ENCODE measurements around the gene COLEC11. TPM values are rescaled to one million over a fixed set of nuclear protein-coding genes. Genes with fewer than 3 reads are reported as not detected.

The COLEC11 gene
- total and polyA plus RNA-seq, 2 experiments from 2014 or later = 1.3 to 1.5 TPM

DNA sequence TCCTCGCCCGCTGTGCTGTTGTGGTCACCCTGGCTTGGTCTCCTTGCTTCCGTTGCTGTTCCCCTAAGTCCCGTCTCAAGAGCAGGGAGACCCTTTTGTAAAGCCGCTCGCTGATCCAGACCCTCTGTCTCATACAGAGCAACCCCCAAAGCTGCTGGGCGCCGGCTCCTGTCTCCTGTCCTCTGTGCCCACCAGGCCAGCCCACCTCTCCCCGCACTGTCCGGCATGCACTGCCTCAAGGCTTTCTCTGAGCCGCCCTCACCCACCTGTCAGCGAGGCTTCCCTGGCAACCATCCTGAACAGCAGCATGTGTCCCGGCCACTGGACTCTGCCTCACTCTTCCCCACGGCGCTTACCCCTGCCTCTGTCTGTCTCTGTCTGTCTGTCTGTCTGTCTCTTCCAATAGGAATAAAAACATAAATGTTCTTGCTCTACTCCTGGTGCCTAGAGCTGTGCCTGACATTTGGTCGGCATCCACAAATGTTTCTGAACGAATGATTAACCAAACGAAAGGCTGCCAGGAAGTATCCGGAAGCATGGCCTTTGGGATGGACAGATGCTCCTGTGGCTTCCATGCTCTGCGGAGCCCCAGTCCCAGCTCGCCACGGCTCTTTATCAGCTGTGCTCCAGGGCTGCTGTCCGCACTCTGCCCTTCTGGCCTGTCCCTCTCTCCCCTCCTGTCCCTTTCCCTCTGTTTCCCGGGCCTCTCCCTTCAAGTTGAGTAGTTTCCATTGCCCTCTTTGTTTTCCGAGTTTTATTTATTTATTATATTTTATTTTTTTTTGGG lies 7.8 kb downstream of the COLEC11 start:
- H3F3A ChIP-seq (replicated peaks; ENCODE audit: low read depth) = no peaks in the 10 kb centered on the region
- H3K36me3 ChIP-seq (ENCODE audit: insufficient read depth) = no peaks in the 10 kb centered on the region
- H2AFZ ChIP-seq = no peak overlapping the region
- Mint-ChIP-seq H3K27ac (no peak overlapping the region), H3K4me3 (no peak overlapping the region), H3K36me3 (ENCODE audit: low read depth) (no peaks in the 10 kb centered on the region), H3K9me3 (peaks cover 4% of the 10 kb centered on the region; the same call in 1 of the 3 replicates), H3K4me1 (peaks cover 2% of the 10 kb centered on the region; the same call in 2 of the 3 replicates), H3K27me3 (ENCODE audit: insufficient read depth, low read depth, poor library complexity) (peaks cover 13% of the 10 kb centered on the region)
- H4K20me1 ChIP-seq (replicated peaks; ENCODE audit: insufficient read depth) = no peaks in the 10 kb centered on the region
- no peaks in the 10 kb centered on the region for H3K27me3 ChIP-seq (ENCODE audit: insufficient read depth)
- no peak overlapping the region for H3K4me2 ChIP-seq
- TF ChIP-seq ZNF114 (CRISPR knock-in tag; IDR thresholded peaks at IDR 0.05) (no peak), EZH2phosphoT487 (IDR thresholded peaks at IDR 0.05; ENCODE audit: unreplicated experiment) (no peak), EZH2 (IDR thresholded peaks at IDR 0.05; ENCODE audit: low read depth, unreplicated experiment) (no peak), NANOG (IDR thresholded peaks at IDR 0.05; ENCODE audit: borderline replicate concordance) (no peak), ZNF462 (CRISPR knock-in tag; IDR thresholded peaks at IDR 0.05) (no peak), POLR2AphosphoS5 (IDR thresholded peaks at IDR 0.05; ENCODE audit: low read depth) (no peak), ETS1 (IDR thresholded peaks at IDR 0.05) (no peak), CREB1 (CRISPR knock-in tag; IDR thresholded peaks at IDR 0.05; ENCODE audit: low read depth) (no peak), ZNF331 (CRISPR knock-in tag; IDR thresholded peaks at IDR 0.05; ENCODE audit: low read depth) (no peak), JUNB (IDR thresholded peaks at IDR 0.05; ENCODE audit: unreplicated experiment) (no peak), STAT1 (IDR thresholded peaks at IDR 0.05; ENCODE audit: unreplicated experiment) (no peak)
- TF ChIP-seq, protein P1, sequence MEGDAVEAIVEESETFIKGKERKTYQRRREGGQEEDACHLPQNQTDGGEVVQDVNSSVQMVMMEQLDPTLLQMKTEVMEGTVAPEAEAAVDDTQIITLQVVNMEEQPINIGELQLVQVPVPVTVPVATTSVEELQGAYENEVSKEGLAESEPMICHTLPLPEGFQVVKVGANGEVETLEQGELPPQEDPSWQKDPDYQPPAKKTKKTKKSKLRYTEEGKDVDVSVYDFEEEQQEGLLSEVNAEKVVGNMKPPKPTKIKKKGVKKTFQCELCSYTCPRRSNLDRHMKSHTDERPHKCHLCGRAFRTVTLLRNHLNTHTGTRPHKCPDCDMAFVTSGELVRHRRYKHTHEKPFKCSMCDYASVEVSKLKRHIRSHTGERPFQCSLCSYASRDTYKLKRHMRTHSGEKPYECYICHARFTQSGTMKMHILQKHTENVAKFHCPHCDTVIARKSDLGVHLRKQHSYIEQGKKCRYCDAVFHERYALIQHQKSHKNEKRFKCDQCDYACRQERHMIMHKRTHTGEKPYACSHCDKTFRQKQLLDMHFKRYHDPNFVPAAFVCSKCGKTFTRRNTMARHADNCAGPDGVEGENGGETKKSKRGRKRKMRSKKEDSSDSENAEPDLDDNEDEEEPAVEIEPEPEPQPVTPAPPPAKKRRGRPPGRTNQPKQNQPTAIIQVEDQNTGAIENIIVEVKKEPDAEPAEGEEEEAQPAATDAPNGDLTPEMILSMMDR (conservative IDR thresholded peaks at IDR 0.05; ENCODE audit: low read depth in 2 of 2) = no peak
- TF ChIP-seq, protein P2, sequence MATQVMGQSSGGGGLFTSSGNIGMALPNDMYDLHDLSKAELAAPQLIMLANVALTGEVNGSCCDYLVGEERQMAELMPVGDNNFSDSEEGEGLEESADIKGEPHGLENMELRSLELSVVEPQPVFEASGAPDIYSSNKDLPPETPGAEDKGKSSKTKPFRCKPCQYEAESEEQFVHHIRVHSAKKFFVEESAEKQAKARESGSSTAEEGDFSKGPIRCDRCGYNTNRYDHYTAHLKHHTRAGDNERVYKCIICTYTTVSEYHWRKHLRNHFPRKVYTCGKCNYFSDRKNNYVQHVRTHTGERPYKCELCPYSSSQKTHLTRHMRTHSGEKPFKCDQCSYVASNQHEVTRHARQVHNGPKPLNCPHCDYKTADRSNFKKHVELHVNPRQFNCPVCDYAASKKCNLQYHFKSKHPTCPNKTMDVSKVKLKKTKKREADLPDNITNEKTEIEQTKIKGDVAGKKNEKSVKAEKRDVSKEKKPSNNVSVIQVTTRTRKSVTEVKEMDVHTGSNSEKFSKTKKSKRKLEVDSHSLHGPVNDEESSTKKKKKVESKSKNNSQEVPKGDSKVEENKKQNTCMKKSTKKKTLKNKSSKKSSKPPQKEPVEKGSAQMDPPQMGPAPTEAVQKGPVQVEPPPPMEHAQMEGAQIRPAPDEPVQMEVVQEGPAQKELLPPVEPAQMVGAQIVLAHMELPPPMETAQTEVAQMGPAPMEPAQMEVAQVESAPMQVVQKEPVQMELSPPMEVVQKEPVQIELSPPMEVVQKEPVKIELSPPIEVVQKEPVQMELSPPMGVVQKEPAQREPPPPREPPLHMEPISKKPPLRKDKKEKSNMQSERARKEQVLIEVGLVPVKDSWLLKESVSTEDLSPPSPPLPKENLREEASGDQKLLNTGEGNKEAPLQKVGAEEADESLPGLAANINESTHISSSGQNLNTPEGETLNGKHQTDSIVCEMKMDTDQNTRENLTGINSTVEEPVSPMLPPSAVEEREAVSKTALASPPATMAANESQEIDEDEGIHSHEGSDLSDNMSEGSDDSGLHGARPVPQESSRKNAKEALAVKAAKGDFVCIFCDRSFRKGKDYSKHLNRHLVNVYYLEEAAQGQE (IDR thresholded peaks at IDR 0.05; ENCODE audit: unreplicated experiment) = no peak
- H3K4me3 ChIP-seq = no peak overlapping the region
- ATAC-seq (no peak), DNase-seq (ENCODE audit: low spot score) (no peak)
- no peaks in the 10 kb centered on the region for H3K4me1 ChIP-seq (ENCODE audit: insufficient read depth)
- no peaks in the 10 kb centered on the region for H3K9me2 ChIP-seq (ENCODE audit: insufficient read depth)
- no peaks in the 10 kb centered on the region for H3K79me2 ChIP-seq (replicated peaks; ENCODE audit: insufficient read depth)
- H3K27ac ChIP-seq (ENCODE audit: low read depth) = no peak overlapping the region

All from GM23338 (cell line).